Adrenal gland (tissue), 5 donors: ENCODE results near the gene FBXW12.

Source experiments
- POLR2A ChIP-seq, 2 donors: fragments of 450-650 bp; IDR thresholded peaks; one replicate each; pipeline ENCODE4 v1.6.1; 2017; ENCODE audit warnings: antibody characterized with exemption in 2 of 2, mild to moderate bottlenecking in 2 of 2, moderate library complexity in 1 of 2
- TF ChIP-seq, protein P1 (sequence below), 6 experiments: fragments of 450-650 bp in 4 of 6; fragments of 200-600 bp in 2 of 6; sonication (generic) in 1 of 6; IDR thresholded peaks; 1 replicate in 5 of 6; 2 replicates in 1 of 6; pipeline versions ENCODE4 v1.5.1 to v1.8.0; 2016 to 2021; ENCODE audit warnings: antibody characterized with exemption in 6 of 6, mild to moderate bottlenecking in 2 of 6, moderate library complexity in 1 of 6
- donor health status: DM: no; HTN: no; CAD: no.

DNA sequence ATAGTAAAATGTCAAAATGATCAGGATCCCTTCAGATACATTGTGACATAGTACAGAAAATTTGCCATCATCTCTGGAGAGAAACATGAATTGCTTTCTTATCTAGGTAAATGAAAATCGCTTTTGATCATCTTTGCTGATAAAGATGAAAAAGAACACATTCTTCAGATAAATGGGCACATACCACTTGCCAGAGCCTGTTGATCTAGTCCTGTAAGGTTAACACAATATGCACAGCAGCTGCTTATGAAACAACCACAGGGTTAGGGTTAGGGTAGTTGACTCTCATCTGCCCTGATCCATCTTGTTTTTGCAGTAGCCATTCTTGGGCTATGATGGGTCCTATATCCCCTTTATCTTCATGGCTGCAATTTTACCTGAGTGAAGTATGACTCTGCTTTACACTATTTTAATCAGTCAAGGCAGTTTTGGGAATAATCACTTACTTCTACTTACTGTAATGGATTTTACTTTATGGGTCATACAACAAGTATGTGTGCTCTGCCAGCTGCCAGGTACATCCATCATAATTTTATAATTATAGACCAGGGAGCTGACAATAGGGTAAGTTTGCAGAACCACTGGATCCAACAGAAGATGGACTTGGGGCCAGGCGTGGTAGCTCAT lies 26.0 kb upstream of the FBXW12 start:
- TF ChIP-seq, protein P1, sequence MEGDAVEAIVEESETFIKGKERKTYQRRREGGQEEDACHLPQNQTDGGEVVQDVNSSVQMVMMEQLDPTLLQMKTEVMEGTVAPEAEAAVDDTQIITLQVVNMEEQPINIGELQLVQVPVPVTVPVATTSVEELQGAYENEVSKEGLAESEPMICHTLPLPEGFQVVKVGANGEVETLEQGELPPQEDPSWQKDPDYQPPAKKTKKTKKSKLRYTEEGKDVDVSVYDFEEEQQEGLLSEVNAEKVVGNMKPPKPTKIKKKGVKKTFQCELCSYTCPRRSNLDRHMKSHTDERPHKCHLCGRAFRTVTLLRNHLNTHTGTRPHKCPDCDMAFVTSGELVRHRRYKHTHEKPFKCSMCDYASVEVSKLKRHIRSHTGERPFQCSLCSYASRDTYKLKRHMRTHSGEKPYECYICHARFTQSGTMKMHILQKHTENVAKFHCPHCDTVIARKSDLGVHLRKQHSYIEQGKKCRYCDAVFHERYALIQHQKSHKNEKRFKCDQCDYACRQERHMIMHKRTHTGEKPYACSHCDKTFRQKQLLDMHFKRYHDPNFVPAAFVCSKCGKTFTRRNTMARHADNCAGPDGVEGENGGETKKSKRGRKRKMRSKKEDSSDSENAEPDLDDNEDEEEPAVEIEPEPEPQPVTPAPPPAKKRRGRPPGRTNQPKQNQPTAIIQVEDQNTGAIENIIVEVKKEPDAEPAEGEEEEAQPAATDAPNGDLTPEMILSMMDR (IDR thresholded peaks at IDR 0.05), result no peak
- no peak for TF ChIP-seq POLR2A (IDR thresholded peaks at IDR 0.05)
